Neural cell (in vitro differentiated cells): ENCODE measurements around the gene ASMT.

Experiments used
- CTCF ChIP-seq: fragments of 450-650 bp; IDR thresholded peaks from 2 replicates; pipeline ENCODE4 v1.5.1; 2014; ENCODE audit warnings: antibody characterized with exemption, mild to moderate bottlenecking, moderate library complexity; ENCODE audit not compliant: poor library complexity, severe bottlenecking
- EZH2 ChIP-seq: fragments of 200-600, 300-800 bp; shearing (Covaris generic), sonication (generic); IDR thresholded peaks from 2 replicates; pipeline ENCODE4 v1.6.1; 2014; ENCODE audit warnings: antibody characterized with exemption, low read length, borderline replicate concordance, mild to moderate bottlenecking; ENCODE audit not compliant: insufficient read depth, poor library complexity, severe bottlenecking
- MXI1 ChIP-seq: fragments of 450-650 bp; conservative IDR thresholded peaks from 2 replicates; pipeline ENCODE4 v1.6.1; 2014; ENCODE audit warnings: antibody characterized with exemption, mild to moderate bottlenecking; ENCODE audit not compliant: poor library complexity, severe bottlenecking
- POLR2AphosphoS5 ChIP-seq: IDR thresholded peaks from 2 replicates; pipeline ENCODE4 v1.6.1; 2012
- RAD21 ChIP-seq: fragments of 450-650 bp; conservative IDR thresholded peaks from 2 replicates; pipeline ENCODE4 v1.6.1; 2014; ENCODE audit warnings: antibody characterized with exemption, mild to moderate bottlenecking, moderate library complexity
- REST ChIP-seq: IDR thresholded peaks from 2 replicates; pipeline ENCODE4 v1.6.1; 2012; ENCODE audit warnings: borderline replicate concordance
- TAF1 ChIP-seq: IDR thresholded peaks from 2 replicates; pipeline ENCODE4 v1.6.1; 2012; ENCODE audit warnings: low read depth

DNA sequence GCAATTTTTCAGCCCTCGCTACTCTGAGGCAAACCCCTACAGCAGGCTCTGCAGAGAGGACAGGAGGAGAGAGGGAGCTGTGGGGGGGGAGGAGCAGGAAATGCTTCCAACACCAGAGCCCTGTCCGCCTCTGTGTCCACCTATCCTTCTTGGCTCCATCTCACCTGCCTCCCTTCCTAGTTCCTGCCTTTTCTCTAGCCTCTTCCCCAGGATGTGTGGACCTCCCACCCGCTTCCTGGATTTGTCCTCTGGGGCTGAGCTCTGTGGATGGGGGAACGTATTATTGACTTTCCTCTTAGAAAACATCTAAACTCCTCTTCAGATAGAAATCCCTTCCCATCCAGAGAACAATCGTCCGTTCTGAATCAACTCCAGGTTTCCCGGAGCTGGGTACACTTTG, 14.4 kb downstream of the ASMT start:
- TF ChIP-seq CTCF (no peak), REST (no peak), POLR2AphosphoS5 (no peak), EZH2 (no peak), RAD21 (no peak), MXI1 (no peak), TAF1 (no peak)
